Hepatocyte (in vitro differentiated cells): Measurements from ENCODE around the gene SLC1A3.

Experiments
- CTCF ChIP-seq: fragments of 200-600 bp; sonication (generic); IDR thresholded peaks from 2 replicates; pipeline ENCODE4 v1.5.1; 2016; ENCODE audit warnings: antibody characterized with exemption, mild to moderate bottlenecking; ENCODE audit not compliant: poor library complexity
- EZH2 ChIP-seq: fragments of 200-600 bp; sonication (generic); IDR thresholded peaks from 2 replicates; pipeline ENCODE4 v1.6.1; 2016; ENCODE audit warnings: antibody characterized with exemption, mild to moderate bottlenecking, borderline replicate concordance
- EZH2phosphoT487 ChIP-seq: fragments of 200-600 bp; sonication (generic); IDR thresholded peaks from one replicate; pipeline ENCODE4 v1.6.1; 2018; ENCODE audit warnings: antibody characterized with exemption, mild to moderate bottlenecking, low read depth, moderate library complexity; ENCODE audit not compliant: unreplicated experiment, severe bottlenecking

DNA sequence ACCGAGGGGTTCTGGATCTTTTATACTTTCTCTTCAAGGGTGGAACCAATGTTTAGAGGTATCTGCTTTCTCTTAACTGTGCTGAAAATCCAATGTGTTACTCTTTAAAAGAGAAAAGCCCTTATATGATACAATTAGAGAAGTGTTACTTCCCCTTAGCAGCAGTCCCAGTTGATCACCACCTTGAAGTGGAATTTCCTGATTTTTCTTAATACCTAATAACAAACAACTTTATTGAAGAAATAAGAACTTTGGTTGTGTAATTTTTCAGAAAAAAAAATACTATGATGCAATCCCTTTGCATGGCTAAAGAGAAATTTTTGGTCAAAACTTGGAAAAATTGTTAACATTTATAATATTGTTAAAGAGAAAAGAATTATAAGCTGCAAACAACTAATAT is 24.7 kb downstream of the SLC1A3 start:
- no peak for TF ChIP-seq EZH2phosphoT487
- no peak for TF ChIP-seq CTCF
- TF ChIP-seq EZH2 = no peak
